ENCODE data around the gene NHLRC3. TPM values are rescaled to one million over a fixed set of nuclear protein-coding genes. Genes with fewer than 3 reads are reported as not detected.

Gene NHLRC3
- total and polyA plus RNA-seq, 2 of the 8 experiments (the other 6 are each of a cell fraction or from before 2014, with no cell fraction given) = 13.1 to 16.9 TPM

DNA sequence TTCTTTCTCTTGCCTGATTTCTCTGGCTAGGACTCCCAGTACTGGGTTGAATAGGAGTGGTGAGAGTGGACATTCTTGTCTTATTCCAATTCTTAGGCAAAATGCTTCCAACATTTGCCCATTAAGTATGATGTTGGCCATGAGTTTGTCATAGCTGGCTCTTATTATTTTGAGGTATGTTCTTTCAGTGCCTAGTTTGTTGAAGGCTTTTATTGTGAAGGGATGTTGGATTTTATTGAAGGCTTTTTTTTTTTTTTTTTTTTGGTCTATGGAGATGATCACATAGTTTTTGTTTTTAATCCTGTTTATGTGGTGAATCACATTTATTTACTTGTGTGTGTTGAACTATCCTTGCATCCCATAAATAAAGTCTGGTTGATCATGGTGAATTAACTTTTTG lies 19.8 kb downstream of the NHLRC3 start (continued):
- TF ChIP-seq, protein P1, sequence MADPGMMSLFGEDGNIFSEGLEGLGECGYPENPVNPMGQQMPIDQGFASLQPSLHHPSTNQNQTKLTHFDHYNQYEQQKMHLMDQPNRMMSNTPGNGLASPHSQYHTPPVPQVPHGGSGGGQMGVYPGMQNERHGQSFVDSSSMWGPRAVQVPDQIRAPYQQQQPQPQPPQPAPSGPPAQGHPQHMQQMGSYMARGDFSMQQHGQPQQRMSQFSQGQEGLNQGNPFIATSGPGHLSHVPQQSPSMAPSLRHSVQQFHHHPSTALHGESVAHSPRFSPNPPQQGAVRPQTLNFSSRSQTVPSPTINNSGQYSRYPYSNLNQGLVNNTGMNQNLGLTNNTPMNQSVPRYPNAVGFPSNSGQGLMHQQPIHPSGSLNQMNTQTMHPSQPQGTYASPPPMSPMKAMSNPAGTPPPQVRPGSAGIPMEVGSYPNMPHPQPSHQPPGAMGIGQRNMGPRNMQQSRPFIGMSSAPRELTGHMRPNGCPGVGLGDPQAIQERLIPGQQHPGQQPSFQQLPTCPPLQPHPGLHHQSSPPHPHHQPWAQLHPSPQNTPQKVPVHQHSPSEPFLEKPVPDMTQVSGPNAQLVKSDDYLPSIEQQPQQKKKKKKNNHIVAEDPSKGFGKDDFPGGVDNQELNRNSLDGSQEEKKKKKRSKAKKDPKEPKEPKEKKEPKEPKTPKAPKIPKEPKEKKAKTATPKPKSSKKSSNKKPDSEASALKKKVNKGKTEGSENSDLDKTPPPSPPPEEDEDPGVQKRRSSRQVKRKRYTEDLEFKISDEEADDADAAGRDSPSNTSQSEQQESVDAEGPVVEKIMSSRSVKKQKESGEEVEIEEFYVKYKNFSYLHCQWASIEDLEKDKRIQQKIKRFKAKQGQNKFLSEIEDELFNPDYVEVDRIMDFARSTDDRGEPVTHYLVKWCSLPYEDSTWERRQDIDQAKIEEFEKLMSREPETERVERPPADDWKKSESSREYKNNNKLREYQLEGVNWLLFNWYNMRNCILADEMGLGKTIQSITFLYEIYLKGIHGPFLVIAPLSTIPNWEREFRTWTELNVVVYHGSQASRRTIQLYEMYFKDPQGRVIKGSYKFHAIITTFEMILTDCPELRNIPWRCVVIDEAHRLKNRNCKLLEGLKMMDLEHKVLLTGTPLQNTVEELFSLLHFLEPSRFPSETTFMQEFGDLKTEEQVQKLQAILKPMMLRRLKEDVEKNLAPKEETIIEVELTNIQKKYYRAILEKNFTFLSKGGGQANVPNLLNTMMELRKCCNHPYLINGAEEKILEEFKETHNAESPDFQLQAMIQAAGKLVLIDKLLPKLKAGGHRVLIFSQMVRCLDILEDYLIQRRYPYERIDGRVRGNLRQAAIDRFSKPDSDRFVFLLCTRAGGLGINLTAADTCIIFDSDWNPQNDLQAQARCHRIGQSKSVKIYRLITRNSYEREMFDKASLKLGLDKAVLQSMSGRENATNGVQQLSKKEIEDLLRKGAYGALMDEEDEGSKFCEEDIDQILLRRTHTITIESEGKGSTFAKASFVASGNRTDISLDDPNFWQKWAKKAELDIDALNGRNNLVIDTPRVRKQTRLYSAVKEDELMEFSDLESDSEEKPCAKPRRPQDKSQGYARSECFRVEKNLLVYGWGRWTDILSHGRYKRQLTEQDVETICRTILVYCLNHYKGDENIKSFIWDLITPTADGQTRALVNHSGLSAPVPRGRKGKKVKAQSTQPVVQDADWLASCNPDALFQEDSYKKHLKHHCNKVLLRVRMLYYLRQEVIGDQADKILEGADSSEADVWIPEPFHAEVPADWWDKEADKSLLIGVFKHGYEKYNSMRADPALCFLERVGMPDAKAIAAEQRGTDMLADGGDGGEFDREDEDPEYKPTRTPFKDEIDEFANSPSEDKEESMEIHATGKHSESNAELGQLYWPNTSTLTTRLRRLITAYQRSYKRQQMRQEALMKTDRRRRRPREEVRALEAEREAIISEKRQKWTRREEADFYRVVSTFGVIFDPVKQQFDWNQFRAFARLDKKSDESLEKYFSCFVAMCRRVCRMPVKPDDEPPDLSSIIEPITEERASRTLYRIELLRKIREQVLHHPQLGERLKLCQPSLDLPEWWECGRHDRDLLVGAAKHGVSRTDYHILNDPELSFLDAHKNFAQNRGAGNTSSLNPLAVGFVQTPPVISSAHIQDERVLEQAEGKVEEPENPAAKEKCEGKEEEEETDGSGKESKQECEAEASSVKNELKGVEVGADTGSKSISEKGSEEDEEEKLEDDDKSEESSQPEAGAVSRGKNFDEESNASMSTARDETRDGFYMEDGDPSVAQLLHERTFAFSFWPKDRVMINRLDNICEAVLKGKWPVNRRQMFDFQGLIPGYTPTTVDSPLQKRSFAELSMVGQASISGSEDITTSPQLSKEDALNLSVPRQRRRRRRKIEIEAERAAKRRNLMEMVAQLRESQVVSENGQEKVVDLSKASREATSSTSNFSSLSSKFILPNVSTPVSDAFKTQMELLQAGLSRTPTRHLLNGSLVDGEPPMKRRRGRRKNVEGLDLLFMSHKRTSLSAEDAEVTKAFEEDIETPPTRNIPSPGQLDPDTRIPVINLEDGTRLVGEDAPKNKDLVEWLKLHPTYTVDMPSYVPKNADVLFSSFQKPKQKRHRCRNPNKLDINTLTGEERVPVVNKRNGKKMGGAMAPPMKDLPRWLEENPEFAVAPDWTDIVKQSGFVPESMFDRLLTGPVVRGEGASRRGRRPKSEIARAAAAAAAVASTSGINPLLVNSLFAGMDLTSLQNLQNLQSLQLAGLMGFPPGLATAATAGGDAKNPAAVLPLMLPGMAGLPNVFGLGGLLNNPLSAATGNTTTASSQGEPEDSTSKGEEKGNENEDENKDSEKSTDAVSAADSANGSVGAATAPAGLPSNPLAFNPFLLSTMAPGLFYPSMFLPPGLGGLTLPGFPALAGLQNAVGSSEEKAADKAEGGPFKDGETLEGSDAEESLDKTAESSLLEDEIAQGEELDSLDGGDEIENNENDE (IDR thresholded peaks at IDR 0.05; ENCODE audit: insufficient replicate concordance, low read length) = no peak
- TF ChIP-seq JUND (IDR thresholded peaks at IDR 0.05; ENCODE audit: low read length) = no peak
- no peak for TF ChIP-seq SRF (IDR thresholded peaks at IDR 0.05; ENCODE audit: low read depth, low read length)
- TF ChIP-seq, protein P2, sequence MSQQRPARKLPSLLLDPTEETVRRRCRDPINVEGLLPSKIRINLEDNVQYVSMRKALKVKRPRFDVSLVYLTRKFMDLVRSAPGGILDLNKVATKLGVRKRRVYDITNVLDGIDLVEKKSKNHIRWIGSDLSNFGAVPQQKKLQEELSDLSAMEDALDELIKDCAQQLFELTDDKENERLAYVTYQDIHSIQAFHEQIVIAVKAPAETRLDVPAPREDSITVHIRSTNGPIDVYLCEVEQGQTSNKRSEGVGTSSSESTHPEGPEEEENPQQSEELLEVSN (IDR thresholded peaks at IDR 0.05) = no peak
